ENCODE results near the gene SH3RF3. TPM values are rescaled to one million over a fixed set of nuclear protein-coding genes. Genes with fewer than 3 reads are reported as not detected.

Gene SH3RF3
- total RNA-seq, 1 experiment from 2014 or later, result 4.9 TPM

- ChIA-PET POLR2A (no interaction called here), CTCF (no interaction called here)
- ATAC-seq (no peak), DNase-seq (ENCODE audit: low read depth, low spot score) (no peak)
- no peaks in the 10 kb centered on the region for H3K36me3 ChIP-seq (ENCODE audit: control insufficient read depth, insufficient read depth, low read length)
- in situ Hi-C loops (cut with HindIII; ENCODE audit: low pct_unique_long_range_greater_than_20kb, low sequenced_read_pairs) (no loop called here), intact Hi-C loops (cut with micrococcal nuclease; ENCODE audit: unreplicated experiment) (no loop called here)
- TF ChIP-seq, protein P1, sequence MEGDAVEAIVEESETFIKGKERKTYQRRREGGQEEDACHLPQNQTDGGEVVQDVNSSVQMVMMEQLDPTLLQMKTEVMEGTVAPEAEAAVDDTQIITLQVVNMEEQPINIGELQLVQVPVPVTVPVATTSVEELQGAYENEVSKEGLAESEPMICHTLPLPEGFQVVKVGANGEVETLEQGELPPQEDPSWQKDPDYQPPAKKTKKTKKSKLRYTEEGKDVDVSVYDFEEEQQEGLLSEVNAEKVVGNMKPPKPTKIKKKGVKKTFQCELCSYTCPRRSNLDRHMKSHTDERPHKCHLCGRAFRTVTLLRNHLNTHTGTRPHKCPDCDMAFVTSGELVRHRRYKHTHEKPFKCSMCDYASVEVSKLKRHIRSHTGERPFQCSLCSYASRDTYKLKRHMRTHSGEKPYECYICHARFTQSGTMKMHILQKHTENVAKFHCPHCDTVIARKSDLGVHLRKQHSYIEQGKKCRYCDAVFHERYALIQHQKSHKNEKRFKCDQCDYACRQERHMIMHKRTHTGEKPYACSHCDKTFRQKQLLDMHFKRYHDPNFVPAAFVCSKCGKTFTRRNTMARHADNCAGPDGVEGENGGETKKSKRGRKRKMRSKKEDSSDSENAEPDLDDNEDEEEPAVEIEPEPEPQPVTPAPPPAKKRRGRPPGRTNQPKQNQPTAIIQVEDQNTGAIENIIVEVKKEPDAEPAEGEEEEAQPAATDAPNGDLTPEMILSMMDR (IDR thresholded peaks at IDR 0.05), result no peak
- no peak for TF ChIP-seq REST (IDR thresholded peaks at IDR 0.05; ENCODE audit: insufficient read depth in 1 of 2, low read depth in 2 of 2, low read length in 1 of 2)
- no peak for TF ChIP-seq TCF7L2 (IDR thresholded peaks at IDR 0.05; ENCODE audit: low read depth, low read length)
- TF ChIP-seq SIN3A (IDR thresholded peaks at IDR 0.05; ENCODE audit: borderline replicate concordance, insufficient read depth, low read depth, low read length), result no peak
- TF ChIP-seq POLR2AphosphoS5 (IDR thresholded peaks at IDR 0.05; ENCODE audit: low read depth, low read length), result no peak
- no peaks in the 10 kb centered on the region for H3K9me3 ChIP-seq (ENCODE audit: control insufficient read depth, insufficient read depth, low read depth, low read length)
- no peaks in the 10 kb centered on the region; the same call in 1 of the 2 replicates for H3K27me3 ChIP-seq (ENCODE audit: control insufficient read depth, insufficient read depth, low read length)
- no peak overlapping the region for H3K4me3 ChIP-seq (ENCODE audit: low read depth in 2 of 2, low read length in 2 of 2)
- H3K4me1 ChIP-seq (ENCODE audit: control insufficient read depth, insufficient read depth, low read length), result peaks cover 32% of the 10 kb centered on the region
- BruUV-seq (replicated peaks), result no TSS peak
- no peak overlapping the region for H3K27ac ChIP-seq (ENCODE audit: low read length)
Observed at GRCh38 chr2:109211315-109211714, 82.3 kb downstream of the SH3RF3 start.

DNA sequence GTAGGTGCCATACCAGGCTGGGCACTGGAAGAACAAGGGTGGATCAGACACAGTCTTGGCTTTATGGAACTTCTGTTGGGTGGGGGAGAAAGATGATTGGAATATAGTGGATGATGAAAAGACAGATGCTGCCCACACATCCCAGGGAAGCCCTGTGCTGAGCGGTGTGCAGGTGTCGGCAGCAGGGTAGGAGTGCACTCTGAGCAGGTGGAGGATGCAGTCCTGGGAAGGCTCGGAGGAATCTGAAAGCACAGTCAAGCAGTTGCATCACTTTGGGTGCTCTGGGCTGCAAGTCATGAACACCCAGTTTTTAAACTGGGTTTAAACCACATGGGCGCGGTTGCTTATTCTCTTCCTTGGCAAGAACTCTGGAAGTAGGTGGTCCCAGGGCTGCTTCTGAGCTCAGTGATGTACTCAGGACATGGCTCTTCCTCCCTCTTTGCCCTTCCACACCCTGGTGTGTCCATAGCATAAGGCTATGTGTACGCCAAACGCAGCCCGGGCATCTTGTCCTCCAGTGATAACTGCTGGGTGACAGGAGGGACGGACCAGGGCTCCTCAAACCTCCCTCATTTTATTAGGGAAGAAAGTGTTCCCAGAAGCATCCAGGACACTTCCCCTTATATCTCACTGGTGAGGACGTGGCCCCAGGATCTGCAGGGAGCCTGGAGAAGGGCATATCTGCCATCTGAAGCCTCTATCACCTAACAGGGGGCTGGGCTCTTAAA lies 84.0 kb downstream of the SH3RF3 start:
- CTCF ChIA-PET, result no interaction called here
- Histone ChIP-seq H3K36me3 (ENCODE audit: control insufficient read depth, insufficient read depth, low read length) (no peaks in the 10 kb centered on the region), H3K27ac (ENCODE audit: low read length) (0 out of 2 replicates have a peak overlapping the region, but pooled peaks have one; percentile 34), H3K4me3 (ENCODE audit: low read depth in 2 of 2, low read length in 2 of 2) (no peak overlapping the region), H3K27me3 (ENCODE audit: control insufficient read depth, insufficient read depth, low read length) (no peaks in the 10 kb centered on the region; the same call in 1 of the 2 replicates), H3K4me1 (ENCODE audit: control insufficient read depth, insufficient read depth, low read length) (peaks cover 32% of the 10 kb centered on the region), H3K9me3 (ENCODE audit: control insufficient read depth, insufficient read depth, low read depth, low read length) (no peaks in the 10 kb centered on the region)
- POLR2A ChIA-PET, result no interaction called here
- in situ Hi-C loops (cut with HindIII; ENCODE audit: low pct_unique_long_range_greater_than_20kb, low sequenced_read_pairs) (no loop called here), intact Hi-C loops (cut with micrococcal nuclease; ENCODE audit: unreplicated experiment) (no loop called here)
- DNase-seq (ENCODE audit: low read depth, low spot score) (no peak), ATAC-seq (no peak)
- no peak for TF ChIP-seq SIN3A (IDR thresholded peaks at IDR 0.05; ENCODE audit: borderline replicate concordance, insufficient read depth, low read depth, low read length)
- TF ChIP-seq REST (IDR thresholded peaks at IDR 0.05; ENCODE audit: insufficient read depth in 1 of 2, low read depth in 2 of 2, low read length in 1 of 2), result no peak
- TF ChIP-seq, protein P1 (IDR thresholded peaks at IDR 0.05), result no peak
- no peak for TF ChIP-seq TCF7L2 (IDR thresholded peaks at IDR 0.05; ENCODE audit: low read depth, low read length)
- TF ChIP-seq POLR2AphosphoS5 (IDR thresholded peaks at IDR 0.05; ENCODE audit: low read depth, low read length), result no peak
- no TSS peak for BruUV-seq (replicated peaks)

All from Panc1 (cell line).